Brain pericyte (primary cell): ENCODE data around the gene RABGAP1L.
"Not testable (repeated sequence)": the region's sequence is repeated elsewhere in the genome, so short reads cannot be mapped to it uniquely, and the experiment has no call there.

Source experiments
- DNase-seq: peaks from one replicate; pipeline ENCODE4 v3.0.0-alpha.2; 2012; ENCODE audit warnings: low read depth, low spot score

RABGAP1L gene

DNA sequence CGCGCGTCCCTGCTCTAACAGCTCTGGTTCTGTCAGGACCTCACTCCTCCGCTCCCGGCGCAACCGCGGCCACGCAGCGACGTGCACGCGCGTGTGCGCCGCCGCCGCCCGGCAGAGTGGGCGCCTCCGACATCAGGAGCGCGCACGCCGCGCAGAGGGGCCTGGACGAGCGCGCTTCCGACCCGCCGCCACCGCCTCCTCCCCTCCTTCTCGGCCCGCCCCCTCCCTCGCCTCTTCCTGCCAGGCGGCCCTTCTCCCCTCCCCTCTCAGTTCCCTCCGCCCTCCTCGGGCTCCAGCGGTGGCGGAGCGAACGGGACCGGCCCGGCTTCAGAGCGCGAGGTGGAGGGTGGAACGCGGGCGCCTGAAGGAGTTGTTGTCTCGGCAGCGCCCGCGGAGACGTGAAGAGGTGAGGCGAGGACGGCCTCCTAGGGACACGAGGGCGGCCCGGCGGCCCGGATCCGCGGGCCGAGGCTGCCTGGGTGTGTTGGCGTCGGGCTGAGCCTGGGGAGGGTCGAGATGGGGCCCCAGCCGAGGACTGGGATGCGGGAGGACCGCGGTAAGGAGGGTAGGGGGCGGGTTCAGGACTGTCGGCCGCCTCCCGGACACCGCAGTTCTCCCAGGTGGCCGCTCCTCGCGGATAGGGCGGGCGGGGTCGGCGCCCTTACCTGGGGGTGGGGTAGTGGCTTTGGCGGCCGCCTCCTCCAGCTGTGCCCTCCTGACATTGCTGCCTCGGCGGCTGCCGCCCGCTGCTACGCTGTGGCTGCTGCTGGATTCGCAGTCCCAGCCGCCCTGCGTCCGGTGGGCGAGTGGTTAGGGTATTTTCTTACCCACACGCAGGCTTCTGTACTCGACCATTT is at the start of gene RABGAP1L:
Gene RABGAP1L (plus strand): TSS at position 269 of the 857 bp plus-strand sequence.
- peak; percentile 84 for DNase-seq

DNA sequence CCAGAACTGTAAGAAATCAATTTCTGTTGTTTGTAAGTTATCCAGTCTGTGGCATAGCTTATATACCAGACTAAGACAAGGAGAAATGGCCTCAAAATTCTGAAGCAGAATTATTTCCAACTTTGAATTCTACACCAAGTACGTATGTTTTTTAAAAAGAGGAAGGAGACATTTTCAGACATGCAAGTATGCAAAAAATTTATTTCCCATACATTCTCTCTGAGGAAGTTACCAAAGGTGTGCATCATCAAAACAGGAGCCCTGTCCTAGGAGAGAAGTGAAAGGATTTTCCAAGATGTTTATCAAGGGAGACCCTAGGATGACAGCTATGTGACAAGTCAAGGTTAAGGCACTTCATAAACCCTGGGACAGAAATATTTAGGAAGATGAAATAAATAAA is 49.3 kb upstream of the RABGAP1L start:
- no peak for DNase-seq

DNA sequence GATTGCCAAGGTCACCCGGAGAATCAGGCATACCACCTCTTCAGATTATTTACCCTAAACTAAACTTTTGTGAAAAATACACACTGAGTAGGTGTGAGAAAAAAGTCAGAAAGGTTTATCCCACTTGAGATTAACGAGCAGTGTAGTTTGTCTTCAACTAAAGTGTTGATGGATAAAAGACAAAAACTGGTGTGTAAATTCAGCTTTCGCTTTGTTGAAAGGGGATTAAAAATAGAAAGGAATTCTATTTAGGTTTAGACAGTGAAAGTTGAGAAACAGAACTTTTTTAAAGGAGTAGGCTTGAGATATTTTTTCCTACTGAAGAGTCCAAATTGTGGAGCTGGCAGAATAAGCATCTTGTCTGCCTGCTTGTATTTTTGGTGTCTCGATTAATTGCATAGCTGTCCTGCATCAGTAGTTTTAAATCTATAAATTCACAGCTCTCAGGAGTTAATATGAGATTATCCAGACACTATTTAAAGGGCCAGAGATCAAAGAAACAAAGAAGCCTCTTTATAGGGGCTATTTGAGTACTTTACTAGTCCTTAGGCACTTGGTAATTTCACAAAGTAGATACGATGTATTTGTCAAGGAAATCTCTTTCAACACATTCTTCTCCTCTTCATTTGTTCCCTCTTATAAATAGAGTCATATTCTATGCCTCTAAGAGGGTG is 46.7 kb upstream of the RABGAP1L start:
- no peak for DNase-seq

DNA sequence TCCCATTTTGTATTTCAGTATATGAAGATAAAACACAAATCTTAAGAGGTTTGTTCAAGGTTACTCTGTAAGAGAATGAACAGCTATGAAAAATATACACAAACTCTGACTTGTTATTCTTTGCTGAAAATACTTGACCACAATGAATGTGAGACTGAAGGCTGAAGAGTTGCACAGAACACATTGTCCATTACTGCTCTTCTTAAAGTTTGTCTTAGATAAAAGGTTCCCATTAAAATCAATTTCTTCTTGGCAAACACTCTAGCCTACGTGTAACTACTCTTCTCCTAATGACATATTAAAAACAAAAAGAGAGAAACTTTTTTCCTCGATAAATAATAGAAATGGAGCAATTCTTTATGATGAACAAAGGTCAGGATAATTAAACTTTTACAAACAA is 45.2 kb upstream of the RABGAP1L start:
- DNase-seq, result no peak

DNA sequence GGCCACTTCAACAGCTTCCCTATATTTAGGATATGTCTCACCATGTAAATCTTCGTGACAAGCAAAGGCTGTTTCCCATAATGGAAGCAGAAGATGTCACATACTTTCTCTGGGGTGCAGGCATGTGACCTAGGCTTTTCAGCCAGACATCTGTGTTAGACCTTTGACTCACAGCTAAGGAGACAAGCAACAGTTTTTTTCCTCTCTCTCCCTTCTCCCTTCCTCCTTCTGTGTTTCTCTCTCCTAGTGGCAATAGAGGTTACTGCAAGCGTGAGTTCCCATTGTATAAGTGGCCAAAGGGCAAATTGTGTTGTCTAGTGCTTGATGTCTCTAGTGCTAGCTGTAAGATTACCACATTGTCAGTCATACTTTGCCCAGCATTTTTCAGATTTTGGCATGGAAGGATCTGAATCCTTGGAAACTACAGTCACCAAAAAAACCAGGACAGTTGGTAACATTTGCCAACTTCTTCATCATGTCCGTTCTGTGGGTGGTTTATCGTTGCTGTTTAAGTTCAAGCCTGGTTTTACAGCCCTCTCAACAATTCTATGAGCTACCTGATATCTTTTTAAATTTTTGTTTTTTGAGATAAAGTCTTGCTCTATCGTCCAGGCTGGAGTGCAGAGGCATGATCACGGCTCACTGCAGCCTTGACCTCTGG is 44.4 kb upstream of the RABGAP1L start:
- DNase-seq, result no peak

DNA sequence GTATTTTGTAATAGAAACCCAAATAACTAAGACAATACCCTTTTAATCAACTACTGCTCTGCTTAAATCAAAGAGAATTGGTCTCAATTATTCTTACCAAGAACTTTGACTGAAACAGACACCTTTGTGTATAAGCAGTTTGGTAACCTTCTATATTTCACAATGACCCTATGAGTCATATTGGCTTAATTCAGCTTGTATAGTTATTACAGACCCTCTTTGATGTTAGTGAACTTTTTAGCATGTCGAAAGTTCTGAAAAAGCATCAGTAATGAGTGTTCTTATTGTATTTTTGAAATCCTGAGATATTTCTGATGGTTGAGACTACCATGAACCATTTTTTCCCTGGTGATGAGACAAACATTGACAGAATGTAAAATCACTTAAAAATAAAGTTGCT is 43.3 kb upstream of the RABGAP1L start:
- no peak for DNase-seq

- no peak for DNase-seq
Measured at GRCh38 chr1:174118751-174119150, 40.6 kb upstream of the RABGAP1L start.

- DNase-seq, result not testable (repeated sequence)
Measured at GRCh38 chr1:174122318-174122717, 37.0 kb upstream of the RABGAP1L start.

GRCh38 chr1:174123843-174124242 is 35.5 kb upstream of the RABGAP1L start:
- no peak for DNase-seq

- not testable (repeated sequence) for DNase-seq
Measured at GRCh38 chr1:174127176-174127575, 32.1 kb upstream of the RABGAP1L start.

- DNase-seq, result no peak
Measured at GRCh38 chr1:174131032-174131638, 28.2 kb upstream of the RABGAP1L start.

- DNase-seq, result no peak
Measured at GRCh38 chr1:174134003-174134659, 25.2 kb upstream of the RABGAP1L start.

DNA sequence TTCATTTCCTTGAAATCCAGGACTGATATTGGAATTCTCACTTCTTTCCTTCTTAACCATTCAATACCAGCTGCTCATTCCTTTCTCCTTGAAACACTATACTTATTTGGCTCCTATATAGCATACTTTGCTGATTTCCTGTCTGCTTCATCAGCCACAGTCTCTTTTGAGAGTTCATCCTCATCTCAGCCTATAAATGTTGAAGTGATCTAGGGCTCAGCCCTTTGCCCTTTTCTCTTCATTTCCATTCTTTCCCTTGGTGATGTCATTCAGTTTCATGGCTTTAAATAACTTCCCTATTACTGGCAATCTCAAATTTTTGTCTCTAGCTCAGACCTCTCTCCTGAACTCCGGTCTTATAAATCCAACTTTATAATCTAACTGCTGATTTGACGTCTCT is 24.1 kb upstream of the RABGAP1L start:
- no peak for DNase-seq

DNA sequence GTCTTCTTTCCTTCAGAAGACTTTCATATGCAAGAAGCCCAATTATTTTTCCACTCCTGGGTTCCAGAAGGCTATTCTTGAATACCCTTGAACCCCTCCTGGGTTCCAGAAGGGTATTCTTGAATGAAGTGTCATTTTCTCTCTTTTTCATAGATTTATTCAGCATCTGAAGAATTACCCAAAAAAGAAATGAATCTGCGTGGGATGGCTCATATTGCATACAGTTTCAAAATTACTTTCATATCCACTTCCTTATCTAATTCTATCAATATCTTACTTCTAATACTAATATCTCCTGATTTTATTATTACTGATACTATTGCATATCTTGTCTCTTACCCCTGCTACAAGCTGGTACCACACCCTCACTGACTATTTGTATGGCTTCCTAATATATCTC is 22.6 kb upstream of the RABGAP1L start:
- no peak for DNase-seq

- no peak for DNase-seq
Measured at GRCh38 chr1:174142836-174143235, 16.5 kb upstream of the RABGAP1L start.

DNA sequence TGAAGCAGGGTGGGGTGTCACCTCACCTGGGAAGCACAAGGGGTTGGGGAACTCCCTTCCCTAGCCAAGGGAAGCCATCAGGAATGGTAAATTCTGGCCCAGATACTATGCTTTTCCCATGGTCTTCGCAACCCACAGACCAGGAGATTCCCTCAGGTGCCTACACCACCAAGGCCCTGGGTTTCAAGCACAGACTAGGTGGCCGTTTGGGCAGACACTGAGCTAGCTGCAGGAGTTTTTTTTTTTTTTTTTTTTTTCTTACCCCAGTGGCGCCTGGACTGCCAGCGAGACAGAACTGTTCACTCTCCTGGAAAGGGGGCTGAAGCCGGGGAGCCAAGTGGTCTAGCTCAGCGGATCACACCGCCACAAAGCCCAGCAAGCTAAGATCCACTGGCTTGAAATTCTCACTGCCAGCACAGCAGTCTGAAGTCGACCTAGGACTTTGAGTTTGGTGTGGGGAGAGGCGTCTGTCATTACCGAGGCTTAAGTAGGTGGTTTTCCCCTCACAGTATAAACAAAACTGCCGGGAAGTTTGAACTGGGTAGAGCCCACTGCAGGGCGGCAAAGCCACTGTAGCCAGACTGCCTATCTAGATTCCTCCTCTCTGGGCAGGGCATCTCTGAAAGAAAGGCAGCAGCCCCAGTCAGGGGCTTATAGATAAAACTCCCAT is 15.5 kb upstream of the RABGAP1L start:
- DNase-seq, result not testable (repeated sequence)

DNA sequence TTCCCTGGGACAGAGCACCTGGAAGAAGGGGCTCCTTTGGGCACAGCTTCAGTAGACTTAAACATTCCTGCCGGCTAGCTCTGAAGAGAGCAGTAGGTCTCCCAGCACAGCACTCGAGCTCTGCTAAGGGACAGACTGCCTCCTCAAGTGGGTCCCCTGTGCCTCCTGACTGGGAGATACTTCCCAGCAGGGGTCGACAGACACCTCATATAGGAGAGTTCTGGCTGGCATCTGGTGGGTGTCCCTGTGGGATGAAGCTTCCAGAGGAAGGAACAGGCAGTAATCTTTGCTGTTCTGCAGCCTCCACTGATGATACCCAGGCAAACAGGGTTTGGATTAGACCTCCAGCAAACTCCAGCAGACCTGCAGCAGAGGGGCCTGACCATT is 14.9 kb upstream of the RABGAP1L start:
- not testable (repeated sequence) for DNase-seq

- no peak for DNase-seq
Measured at GRCh38 chr1:174149216-174149615, 10.1 kb upstream of the RABGAP1L start.

DNA sequence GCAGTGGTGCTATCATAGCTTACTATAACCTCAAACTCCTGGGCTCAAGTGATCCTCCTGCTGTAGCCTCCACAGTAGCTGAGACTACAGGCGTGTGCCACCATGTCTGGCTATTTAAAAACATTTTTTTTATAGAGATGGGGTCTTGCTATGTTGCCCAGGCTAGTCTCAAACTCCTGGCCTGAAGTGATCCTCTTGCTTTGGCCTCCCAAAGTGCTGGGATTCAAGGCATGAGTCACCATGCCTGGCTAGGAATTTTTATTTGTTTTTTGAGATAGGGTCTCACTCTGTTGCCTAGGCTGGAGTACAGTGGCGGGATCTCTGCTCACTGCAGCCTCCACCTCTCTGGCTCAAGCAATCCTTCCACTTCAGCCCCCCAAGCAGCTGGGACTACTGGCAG is 8.8 kb upstream of the RABGAP1L start:
- no peak for DNase-seq

DNA sequence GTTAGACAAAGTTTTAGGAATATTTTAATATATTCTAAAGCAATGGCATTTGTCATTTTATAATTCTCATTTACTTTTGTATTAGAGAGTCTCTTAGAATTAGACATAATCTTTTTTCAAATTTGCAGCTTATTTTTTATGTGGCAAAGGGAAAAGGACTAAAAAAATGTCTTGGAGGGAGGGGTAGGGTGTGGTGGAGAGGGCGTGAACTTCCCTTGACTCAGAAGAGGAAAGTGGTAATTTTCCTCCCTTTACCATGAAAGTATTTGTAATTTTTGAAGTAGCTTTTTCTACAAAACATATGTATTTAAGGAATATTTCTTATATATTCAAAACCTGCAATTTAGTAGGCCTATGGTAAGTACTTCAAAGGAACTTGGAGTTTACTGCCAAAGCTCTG is 6.9 kb upstream of the RABGAP1L start:
- no peak for DNase-seq
